Measurements from ENCODE around the gene ZBTB16.

GRCh38 chr11:114172055-114172861, 112.7 kb downstream of the ZBTB16 start:
- no peak for TF ChIP-seq CTCF (IDR thresholded peaks at IDR 0.05; ENCODE audit: low read length)
- no peak for TF ChIP-seq EZH2 (optimal IDR thresholded peaks at IDR 0.05; ENCODE audit: low read depth, low read length)

Data from MM.1S (cell line).